OCI-LY7 (cell line): ENCODE data around the gene ACKR2. TPM values are rescaled to one million over a fixed set of nuclear protein-coding genes. Genes with fewer than 3 reads are reported as not detected.
"Not testable (repeated sequence)": the region's sequence is repeated elsewhere in the genome, so short reads cannot be mapped to it uniquely, and the experiment has no call there.

Experiments
- BruUV-seq: library from RNA; stranded (reverse); fragments of 400-500 nt; replicated peaks from 2 replicates; lab custom pipeline; 2021; lab: Mats Ljungman, UMichigan
- CTCF ChIA-PET: fragments of 300-600 bp; sonication (Branson Sonifier 250); formaldehyde crosslinking; loops from one replicate; lab custom pipeline; 2022; ENCODE audit warnings: antibody characterized with exemption; ENCODE audit not compliant: unreplicated experiment; lab: Charles Lee
- POLR2A ChIA-PET: fragments of 300-600 bp; sonication (Branson Sonifier 250); formaldehyde crosslinking; loops from one replicate; lab custom pipeline; 2022; ENCODE audit warnings: antibody characterized with exemption; lab: Charles Lee
- DNase-seq: peaks from one replicate; pipeline ENCODE4 v3.0.0-alpha.2; 2015; ENCODE audit warnings: low spot score
- H2AFZ ChIP-seq: fragments of 200-600 bp; sonication (generic), shearing (Covaris generic); 2 replicates; pipeline ENCODE4 v1.6.1; 2014; ENCODE audit warnings: mild to moderate bottlenecking, antibody characterized with exemption, low read length, moderate library complexity
- H3K27ac ChIP-seq: fragments of 200-600 bp; sonication (generic); 2 replicates; pipeline ENCODE4 v1.5.1; 2014; ENCODE audit warnings: mixed run types, low read depth, mild to moderate bottlenecking, moderate library complexity, low read length, inconsistent platforms; ENCODE audit not compliant: poor library complexity, severe bottlenecking
- H3K36me3 ChIP-seq: fragments of 200-600 bp; sonication (generic); 2 replicates; pipeline ENCODE4 v1.6.1; 2014; ENCODE audit warnings: mild to moderate bottlenecking, antibody characterized with exemption, low read length, moderate library complexity, mixed read lengths; ENCODE audit not compliant: insufficient read depth
- H3K4me1 ChIP-seq: fragments of 200-600 bp; sonication (generic); 2 replicates; pipeline ENCODE4 v1.5.1; 2014; ENCODE audit warnings: mild to moderate bottlenecking, low read length; ENCODE audit not compliant: insufficient read depth, poor library complexity, severe bottlenecking
- H3K4me2 ChIP-seq: fragments of 200-600 bp; sonication (generic); 2 replicates; pipeline ENCODE4 v1.6.1; 2014; ENCODE audit warnings: mild to moderate bottlenecking, low read length
- H3K4me3 ChIP-seq: fragments of 200-600 bp; sonication (generic); 2 replicates; pipeline ENCODE4 v1.5.1; 2014; ENCODE audit warnings: mild to moderate bottlenecking, low read depth, low read length; ENCODE audit not compliant: poor library complexity, severe bottlenecking
- H3K79me2 ChIP-seq: fragments of 200-600 bp; sonication (generic); 2 replicates; pipeline ENCODE4 v1.6.1; 2016; ENCODE audit warnings: low read depth, mild to moderate bottlenecking, low read length, moderate library complexity, mixed read lengths; ENCODE audit not compliant: insufficient read depth
- H3K9me2 ChIP-seq: fragments of 200-600 bp; sonication (generic); 2 replicates; pipeline ENCODE4 v1.6.1; 2016; ENCODE audit warnings: mild to moderate bottlenecking, low read length, mixed read lengths; ENCODE audit not compliant: insufficient read depth
- H3K9me3 ChIP-seq: fragments of 200-600 bp; sonication (generic); 2 replicates; pipeline ENCODE4 v1.6.1; 2014; ENCODE audit warnings: mild to moderate bottlenecking, mixed run types, low read length, mixed read lengths
- H4K20me1 ChIP-seq: fragments of 200-600 bp; sonication (generic); 2 replicates; pipeline ENCODE4 v1.6.1; 2014; ENCODE audit warnings: mild to moderate bottlenecking, antibody characterized with exemption, low read length, moderate library complexity, mixed read lengths; ENCODE audit not compliant: insufficient read depth
- CTCF ChIP-seq: fragments of 200-600 bp; sonication (generic); conservative IDR thresholded peaks from 2 replicates; pipeline ENCODE4 v1.5.1; 2014; ENCODE audit warnings: mild to moderate bottlenecking, antibody characterized with exemption, low read length, moderate library complexity, mixed read lengths
- EZH2phosphoT487 ChIP-seq: fragments of 200-600 bp; sonication (generic); IDR thresholded peaks from 2 replicates; pipeline ENCODE4 v1.6.1; 2018; ENCODE audit warnings: low read depth, borderline replicate concordance, mild to moderate bottlenecking, mixed run types, antibody characterized with exemption, low read length, moderate library complexity, mixed read lengths
- intact Hi-C: fragments of 100-400 bp; cut with micrococcal nuclease; formaldehyde crosslinking; loops from one replicate; pipeline ENCODE4 v1.10.0; 2022; ENCODE audit not compliant: unreplicated experiment
- total RNA-seq, 2 experiments: library from RNA; depleted of rRNA in 1 of 2; stranded (reverse); fragments of >200 nt in 1 of 2; shearing (Covaris generic) in 1 of 2; gene quantifications; 2 replicates each; pipeline ENCODE4 v1.2.3, GENCODE V29; 2014 to 2022

The ACKR2 gene
- total RNA-seq, 2 experiments from 2014 or later: 2.9 TPM; not detected in 1

- intact Hi-C loops: no loop called here
- Histone ChIP-seq H3K79me2 (peaks cover 43% of the 10 kb centered on the region), H3K4me3 (peak overlapping the region; percentile 93), H3K4me1 (peaks cover 26% of the 10 kb centered on the region), H4K20me1 (peaks cover 8% of the 10 kb centered on the region; the same call in 1 of the 2 replicates), H3K4me2 (peak overlapping the region; percentile 84), H3K9me2 (no peaks in the 10 kb centered on the region), H3K27ac (no peak overlapping the region), H3K9me3 (no peaks in the 10 kb centered on the region), H2AFZ (peak overlapping the region; percentile 98), H3K36me3 (peaks cover 27% of the 10 kb centered on the region)
- DNase-seq: no peak
- POLR2A ChIA-PET: interaction anchor here (0.6 kb wide), 1 partner anchor 24 kb away, joined by 3 read pairs; no protein-coding TSS in a partner anchor
- CTCF ChIA-PET: no interaction called here
- TF ChIP-seq EZH2phosphoT487 (no peak), CTCF (no peak)
- BruUV-seq: no TSS peak
Observed at GRCh38 chr3:42804831-42805132, 4.5 kb upstream of the ACKR2 start.

GRCh38 chr3:42805141-42805821, 4.0 kb upstream of the ACKR2 start:
- Histone ChIP-seq H3K4me2 (peak overlapping the region; percentile 84), H3K27ac (no peak overlapping the region), H4K20me1 (peaks cover 8% of the 10 kb centered on the region; the same call in 1 of the 2 replicates), H3K9me2 (no peaks in the 10 kb centered on the region), H3K79me2 (peaks cover 38% of the 10 kb centered on the region), H3K4me3 (peak overlapping the region; percentile 93), H3K4me1 (peaks cover 26% of the 10 kb centered on the region), H3K36me3 (peaks cover 22% of the 10 kb centered on the region), H3K9me3 (no peaks in the 10 kb centered on the region), H2AFZ (peak overlapping the region; percentile 98)
- intact Hi-C loops: no loop called here
- DNase-seq: no peak
- POLR2A ChIA-PET: interaction anchor here (0.6 kb wide), 1 partner anchor 25 kb away, joined by 3 read pairs; no protein-coding TSS in a partner anchor
- no TSS peak for BruUV-seq
- CTCF ChIA-PET: no interaction called here
- TF ChIP-seq CTCF (no peak), EZH2phosphoT487 (no peak)

- no TSS peak for BruUV-seq
- Histone ChIP-seq H3K36me3 (no peaks in the 10 kb centered on the region; the same call in 1 of the 2 replicates), H3K4me3 (no peak overlapping the region), H3K4me2 (no peak overlapping the region), H3K4me1 (peaks cover 9% of the 10 kb centered on the region), H3K9me2 (no peaks in the 10 kb centered on the region), H3K9me3 (no peaks in the 10 kb centered on the region), H2AFZ (no peak overlapping the region), H3K79me2 (peaks cover 11% of the 10 kb centered on the region), H3K27ac (no peak overlapping the region), H4K20me1 (peaks cover 7% of the 10 kb centered on the region; the same call in 1 of the 2 replicates)
- no peak for TF ChIP-seq EZH2phosphoT487
- TF ChIP-seq CTCF: no peak
- DNase-seq: no peak
- ChIA-PET CTCF (no interaction called here), POLR2A (interaction anchor here (0.6 kb wide), 2 partner anchors 11 to 24 kb away, joined by 3 to 6 read pairs; no protein-coding TSS in a partner anchor)
- intact Hi-C loops: no loop called here
Observed at GRCh38 chr3:42807929-42808328, 1.3 kb upstream of the ACKR2 start.

GRCh38 chr3:42810706-42811105, 1.5 kb downstream of the ACKR2 start:
- H3K27ac ChIP-seq, H2AFZ ChIP-seq, H3K9me2 ChIP-seq, H3K4me2 ChIP-seq, POLR2A ChIA-PET, H4K20me1 ChIP-seq, intact Hi-C loops, BruUV-seq, H3K4me3 ChIP-seq, H3K79me2 ChIP-seq, H3K4me1 ChIP-seq, CTCF ChIA-PET, DNase-seq, H3K36me3 ChIP-seq, H3K9me3 ChIP-seq: not testable (repeated sequence)
